GM19395 (cell line): Measurements from ENCODE around the gene SLC37A4.

Experiments used
- ATAC-seq: cut with Tn5 transposase; IDR thresholded peaks from one replicate; pipeline ENCODE4 v1.9.1; 2021; ENCODE audit warnings: mild to moderate bottlenecking, moderate library complexity; ENCODE audit not compliant: unreplicated experiment

Gene SLC37A4

DNA sequence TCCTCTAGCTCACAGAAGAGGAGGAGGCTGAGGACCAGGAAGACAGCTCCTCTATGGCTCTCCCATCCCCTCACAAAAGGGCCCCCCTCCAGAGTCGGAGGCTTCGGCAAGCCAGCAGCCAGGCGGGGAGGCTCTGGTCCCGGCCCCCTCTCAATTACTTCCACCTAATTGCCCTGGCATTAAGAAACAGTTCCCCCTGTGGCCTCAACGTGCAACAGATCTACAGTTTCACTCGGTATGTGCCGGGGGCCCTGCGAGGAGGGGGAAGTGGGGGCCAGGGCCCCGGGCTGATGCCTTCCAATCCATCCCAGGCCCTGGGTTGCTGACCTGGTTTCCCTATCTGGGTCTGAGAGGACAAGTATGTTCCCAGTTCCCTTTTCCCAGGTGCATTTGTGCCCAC, 51.2 kb downstream of the SLC37A4 start:
- ATAC-seq = no peak

DNA sequence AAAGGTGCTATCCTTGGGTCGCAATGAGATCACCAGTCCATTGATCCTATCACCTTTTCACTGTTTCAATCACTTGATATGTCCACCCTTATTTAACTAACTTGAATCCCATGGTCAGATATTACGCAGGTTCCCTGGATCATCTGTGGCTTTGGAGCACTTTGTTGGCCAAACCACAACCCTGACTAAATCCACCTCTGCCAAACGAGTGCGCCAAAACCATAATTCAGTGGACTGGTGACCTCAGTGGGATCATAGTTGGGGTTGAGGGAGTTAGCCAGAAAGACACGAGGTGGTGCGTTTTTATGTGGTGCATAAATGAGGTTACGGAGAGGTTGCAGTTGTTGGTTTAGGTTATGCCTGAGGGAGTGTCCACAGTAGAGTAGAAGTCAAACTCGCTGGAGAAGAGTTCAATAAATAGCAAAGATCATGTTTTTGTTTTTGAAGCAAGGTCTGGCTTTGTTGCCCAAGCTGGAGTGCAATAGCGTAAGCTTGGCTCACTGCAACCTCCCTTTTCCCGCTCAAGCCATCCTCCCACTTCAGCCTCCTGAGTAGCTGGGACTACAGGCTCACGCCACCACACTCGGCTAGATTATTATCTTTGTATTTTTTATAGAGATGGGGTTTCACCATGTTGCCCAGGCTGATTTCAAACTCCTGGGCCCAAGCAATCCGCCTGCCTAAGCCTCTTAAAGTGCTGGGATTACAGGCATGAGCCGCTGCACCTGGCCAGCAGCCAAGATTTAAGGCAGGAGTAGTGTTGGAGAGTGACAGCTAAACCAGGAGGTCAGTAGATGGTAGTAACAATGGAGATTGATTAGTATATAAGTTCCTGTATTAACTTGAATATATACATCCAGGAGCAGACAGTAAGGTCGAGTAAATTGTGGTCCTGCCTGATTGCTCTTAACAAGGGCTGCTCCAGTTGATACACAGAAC, 54.6 kb downstream of the SLC37A4 start:
- ATAC-seq = no peak
